HTR-8/SVneo (cell line): Measurements from ENCODE around the gene SLC7A1.
A peak's percentile ranks its signal among the peaks of the same experiment; 100 is the strongest.

Experiments
- DNase-seq: peaks from one replicate; pipeline ENCODE4 v3.0.0; 2011; ENCODE audit warnings: low spot score, mixed read lengths; ENCODE audit not compliant: insufficient read length
- FAIRE-seq: peaks from 2 replicates; lab custom pipeline; 2011; peaks lifted over from hg19 to GRCh38; lab: Jason Lieb, UNC

Gene SLC7A1

GRCh38 chr13:29476046-29476445 is 119.4 kb downstream of the SLC7A1 start:
- DNase-seq (no peak), FAIRE-seq (no peak)

GRCh38 chr13:29474991-29475390 is 120.5 kb downstream of the SLC7A1 start:
- no peak for DNase-seq
- FAIRE-seq: no peak

GRCh38 chr13:29473166-29473565 is 122.3 kb downstream of the SLC7A1 start:
- DNase-seq: no peak
- FAIRE-seq: no peak

DNA sequence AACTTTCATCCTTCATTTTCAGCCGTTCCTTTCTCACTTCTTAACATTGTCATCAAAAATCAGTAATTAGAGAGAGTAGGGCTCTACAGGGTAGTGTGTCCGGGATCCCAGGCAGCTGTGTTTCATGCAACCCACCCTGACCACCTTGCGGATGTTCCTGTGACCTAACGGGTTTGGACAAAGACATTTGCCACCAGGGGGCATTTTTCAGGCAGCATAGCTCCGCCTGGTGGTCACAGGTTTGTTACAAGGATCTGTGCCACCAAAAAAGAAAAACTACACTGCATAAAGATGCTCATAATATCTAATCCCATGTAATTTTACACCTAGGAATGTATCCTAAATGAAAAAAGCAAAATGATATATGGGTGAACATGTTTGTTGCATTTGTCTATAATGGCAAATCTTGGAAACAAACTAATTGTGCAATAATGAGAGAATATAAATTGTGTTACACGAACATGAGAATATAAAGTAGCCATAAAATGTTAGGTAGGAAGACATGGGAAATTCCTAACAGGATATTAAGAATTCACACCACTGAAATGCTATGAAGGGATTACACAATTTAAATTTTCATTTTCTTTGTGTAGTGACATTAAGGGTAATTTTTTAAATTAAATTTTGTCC is 123.0 kb downstream of the SLC7A1 start:
- FAIRE-seq (no peak), DNase-seq (peak; percentile 26)

- no peak for DNase-seq
- FAIRE-seq: no peak
These were observed 123.9 kb downstream of the SLC7A1 start for GRCh38 chr13:29471551-29471950.

DNA sequence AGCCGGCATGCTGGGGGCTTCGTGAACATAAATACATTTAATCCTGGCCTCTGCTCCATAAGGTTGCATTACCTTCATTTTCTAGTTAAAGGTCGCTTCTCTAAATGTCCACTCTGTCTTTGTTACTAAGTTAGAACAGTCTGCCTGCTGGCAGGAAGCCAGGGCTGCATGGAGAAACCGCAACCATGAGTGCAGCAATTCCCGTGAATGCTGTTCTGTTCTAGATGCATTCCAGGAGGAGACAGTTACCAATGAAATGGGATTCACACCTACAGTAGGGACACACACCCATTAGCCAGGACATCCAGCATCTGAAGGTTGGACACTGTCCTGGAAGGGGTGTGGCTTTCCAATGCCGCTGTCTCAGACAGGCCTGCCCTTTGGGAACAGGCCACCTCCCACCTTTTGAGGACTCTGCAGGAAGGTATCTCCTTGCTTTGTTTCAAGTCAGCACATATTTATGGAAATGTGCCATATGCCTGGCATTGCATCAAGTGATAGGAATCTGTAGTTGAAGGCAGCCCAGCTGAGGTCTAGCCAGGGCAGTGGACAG is 129.7 kb downstream of the SLC7A1 start:
- peak; percentile 14 for DNase-seq
- no peak for FAIRE-seq

GRCh38 chr13:29464105-29464679 is 131.3 kb downstream of the SLC7A1 start:
- no peak for FAIRE-seq
- DNase-seq: no peak

DNA sequence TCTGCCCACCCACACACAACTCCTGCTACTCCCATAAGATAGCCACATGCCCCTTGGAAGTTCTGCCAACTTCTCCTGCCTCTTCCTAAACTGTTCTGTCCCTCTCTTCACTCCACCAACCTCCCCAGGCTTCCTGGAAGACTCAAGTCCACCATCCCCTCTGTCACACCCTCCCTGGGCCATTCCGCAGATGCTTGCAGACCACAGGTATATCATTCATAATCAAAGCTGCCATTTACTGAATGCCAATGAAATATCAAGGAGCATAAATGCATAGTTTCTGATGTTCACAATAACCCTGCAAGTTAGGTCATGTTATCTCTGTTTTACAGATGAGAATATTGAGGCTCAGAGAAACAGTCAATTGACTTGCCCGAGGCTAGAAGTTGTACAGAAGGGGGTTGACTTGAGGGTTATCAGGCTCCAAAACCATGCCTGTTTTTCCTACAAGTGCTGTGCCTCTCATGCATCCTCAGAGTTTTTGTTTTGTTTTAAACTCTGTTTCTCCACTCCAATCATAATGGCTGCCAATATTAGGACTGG is 135.6 kb downstream of the SLC7A1 start:
- FAIRE-seq (no peak), DNase-seq (no peak)
